Ascending aorta (tissue), 2 donors: Measurements from ENCODE around the gene MRPL39. TPM values are rescaled to one million over a fixed set of nuclear protein-coding genes. Genes with fewer than 3 reads are reported as not detected.

ENCODE experiments used
- DNase-seq, 2 donors: peaks; one replicate each; pipeline ENCODE4 v3.0.0-alpha.2; 2019; ENCODE audit warnings: low spot score in 2 of 2
- H3K27ac ChIP-seq, 2 donors: fragments of 200-600 bp; sonication (generic); one replicate each; pipeline ENCODE4 v1.5.1; 2016 to 2017; ENCODE audit warnings: mild to moderate bottlenecking in 1 of 2
- H3K27me3 ChIP-seq: fragments of 200-600 bp; sonication (generic); one replicate; pipeline ENCODE4 v1.5.1; 2017
- H3K36me3 ChIP-seq, 2 donors: fragments of 200-600 bp; sonication (generic); one replicate each; pipeline ENCODE4 v1.5.1; 2016
- H3K4me1 ChIP-seq, 2 donors: fragments of 200-600 bp; sonication (generic); one replicate each; pipeline ENCODE4 v1.5.1; 2016 to 2017; ENCODE audit warnings: mild to moderate bottlenecking in 1 of 2
- H3K4me3 ChIP-seq, 2 donors: fragments of 200-600 bp; sonication (generic); one replicate each; pipeline ENCODE4 v1.5.1; 2016 to 2017; ENCODE audit warnings: mild to moderate bottlenecking in 1 of 2
- H3K9me3 ChIP-seq, 2 donors: fragments of 200-600 bp; sonication (generic); one replicate each; pipeline ENCODE4 v1.5.1; 2016
- intact Hi-C: fragments of 100-400 bp; cut with DNase I; formaldehyde crosslinking; loops from one replicate; pipeline ENCODE4 v1.15.1; 2023
- total RNA-seq: library from RNA; depleted of rRNA; stranded (reverse); fragments of >200 nt; gene quantifications from one replicate; pipeline ENCODE4 v1.1.0, GENCODE V29; 2016
- TF ChIP-seq, protein P1 (sequence below), 3 experiments: fragments of 200-600 bp in 2 of 3; fragments of 450-650 bp in 1 of 3; sonication (generic) in 2 of 3; IDR thresholded peaks; one replicate each; pipeline ENCODE4 v1.5.1; 2016 to 2019; ENCODE audit warnings: antibody characterized with exemption in 3 of 3, mild to moderate bottlenecking in 1 of 3, moderate library complexity in 1 of 3

Gene MRPL39
- total RNA-seq, result 26.1 TPM

GRCh38 chr21:25607151-25608043 is at the start of gene MRPL39:
TSS of gene MRPL39 (minus strand) at chr21:25607481. CDS start at chr21:25607475, 6 bp downstream.
- no peaks in the 10 kb centered on the region for H3K9me3 ChIP-seq
- no peaks in the 10 kb centered on the region for H3K27me3 ChIP-seq
- peaks cover 0 to 18% of the 10 kb centered on the region in 2 donors for H3K36me3 ChIP-seq
- peak within 1 kb of the TSS; percentile 71 to 89 for H3K27ac ChIP-seq
- intact Hi-C loops, result loop anchor here (1.0 to 10.0 kb wide), 3 partner anchors 45 to 127 kb away; partner anchors contain the start of genes ATP5PF and GABPA
- peak within 1 kb of the TSS; percentile 78 to 94 for H3K4me3 ChIP-seq
- H3K4me1 ChIP-seq, result peaks cover 0 to 14% of the 10 kb centered on the region in 2 donors
- peak; percentile 25 to 89 for DNase-seq
- TF ChIP-seq, protein P1, sequence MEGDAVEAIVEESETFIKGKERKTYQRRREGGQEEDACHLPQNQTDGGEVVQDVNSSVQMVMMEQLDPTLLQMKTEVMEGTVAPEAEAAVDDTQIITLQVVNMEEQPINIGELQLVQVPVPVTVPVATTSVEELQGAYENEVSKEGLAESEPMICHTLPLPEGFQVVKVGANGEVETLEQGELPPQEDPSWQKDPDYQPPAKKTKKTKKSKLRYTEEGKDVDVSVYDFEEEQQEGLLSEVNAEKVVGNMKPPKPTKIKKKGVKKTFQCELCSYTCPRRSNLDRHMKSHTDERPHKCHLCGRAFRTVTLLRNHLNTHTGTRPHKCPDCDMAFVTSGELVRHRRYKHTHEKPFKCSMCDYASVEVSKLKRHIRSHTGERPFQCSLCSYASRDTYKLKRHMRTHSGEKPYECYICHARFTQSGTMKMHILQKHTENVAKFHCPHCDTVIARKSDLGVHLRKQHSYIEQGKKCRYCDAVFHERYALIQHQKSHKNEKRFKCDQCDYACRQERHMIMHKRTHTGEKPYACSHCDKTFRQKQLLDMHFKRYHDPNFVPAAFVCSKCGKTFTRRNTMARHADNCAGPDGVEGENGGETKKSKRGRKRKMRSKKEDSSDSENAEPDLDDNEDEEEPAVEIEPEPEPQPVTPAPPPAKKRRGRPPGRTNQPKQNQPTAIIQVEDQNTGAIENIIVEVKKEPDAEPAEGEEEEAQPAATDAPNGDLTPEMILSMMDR (IDR thresholded peaks at IDR 0.05), result peak; percentile 42 to 46 (median 45)

DNA sequence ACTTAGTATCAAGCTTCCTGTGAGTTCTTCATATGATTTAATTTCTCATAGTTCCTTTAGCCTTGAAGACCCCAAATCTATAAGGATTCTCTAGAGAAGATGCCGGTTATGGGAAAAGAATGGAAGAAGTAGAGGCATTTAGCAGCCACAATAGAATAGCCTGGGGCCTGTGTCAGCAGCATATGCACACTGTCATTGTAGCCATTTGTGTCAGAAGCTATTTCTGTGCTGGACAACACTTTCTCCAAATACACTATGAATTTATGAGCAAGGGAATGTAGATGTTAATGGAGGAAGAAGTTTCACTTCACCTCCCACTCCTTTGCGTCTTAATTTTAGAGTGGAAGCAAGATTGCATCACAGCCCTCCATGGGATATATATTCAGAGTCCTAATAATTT is 49.1 kb upstream of the MRPL39 start:
- DNase-seq, result no peak
- H3K4me1 ChIP-seq, result no peaks in the 10 kb centered on the region
- H3K9me3 ChIP-seq, result no peaks in the 10 kb centered on the region
- no peaks in the 10 kb centered on the region for H3K27me3 ChIP-seq
- TF ChIP-seq, protein P1 (IDR thresholded peaks at IDR 0.05), result no peak
- no peak overlapping the region for H3K27ac ChIP-seq
- no peaks in the 10 kb centered on the region for H3K36me3 ChIP-seq
- no peak overlapping the region for H3K4me3 ChIP-seq
- intact Hi-C loops, result no loop called here

DNA sequence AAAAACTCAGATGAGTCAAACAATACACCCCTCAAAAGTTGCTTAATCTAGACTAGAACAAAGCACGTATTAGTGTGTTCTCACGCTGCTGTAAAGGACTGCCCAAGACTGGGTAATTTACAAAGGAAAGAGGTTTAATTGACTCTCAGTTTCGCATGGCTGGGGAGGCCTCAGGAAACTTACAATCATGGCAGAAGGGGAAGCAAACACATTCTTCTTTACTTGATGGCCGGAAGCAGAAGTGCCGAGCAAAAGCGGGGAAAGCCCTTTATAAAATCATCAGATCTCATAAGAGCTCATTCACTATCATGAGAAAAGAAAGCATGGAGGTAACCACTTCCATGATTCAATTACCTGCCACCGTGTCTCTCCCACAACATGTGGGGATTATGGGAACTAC is 41.9 kb upstream of the MRPL39 start:
- H3K9me3 ChIP-seq, result no peaks in the 10 kb centered on the region
- no peaks in the 10 kb centered on the region for H3K36me3 ChIP-seq
- no peak overlapping the region for H3K27ac ChIP-seq
- DNase-seq, result no peak
- H3K4me1 ChIP-seq, result no peaks in the 10 kb centered on the region
- H3K27me3 ChIP-seq, result no peaks in the 10 kb centered on the region
- H3K4me3 ChIP-seq, result no peak overlapping the region
- intact Hi-C loops, result no loop called here
- TF ChIP-seq, protein P1 (IDR thresholded peaks at IDR 0.05), result no peak

GRCh38 chr21:25647647-25648046 is 40.4 kb upstream of the MRPL39 start:
- Histone ChIP-seq H3K9me3 (no peaks in the 10 kb centered on the region), H3K36me3 (no peaks in the 10 kb centered on the region), H3K4me3 (no peak overlapping the region), H3K27me3 (no peaks in the 10 kb centered on the region), H3K27ac (no peak overlapping the region), H3K4me1 (no peaks in the 10 kb centered on the region)
- TF ChIP-seq, protein P1 (IDR thresholded peaks at IDR 0.05), result no peak
- intact Hi-C loops, result no loop called here
- DNase-seq, result no peak

DNA sequence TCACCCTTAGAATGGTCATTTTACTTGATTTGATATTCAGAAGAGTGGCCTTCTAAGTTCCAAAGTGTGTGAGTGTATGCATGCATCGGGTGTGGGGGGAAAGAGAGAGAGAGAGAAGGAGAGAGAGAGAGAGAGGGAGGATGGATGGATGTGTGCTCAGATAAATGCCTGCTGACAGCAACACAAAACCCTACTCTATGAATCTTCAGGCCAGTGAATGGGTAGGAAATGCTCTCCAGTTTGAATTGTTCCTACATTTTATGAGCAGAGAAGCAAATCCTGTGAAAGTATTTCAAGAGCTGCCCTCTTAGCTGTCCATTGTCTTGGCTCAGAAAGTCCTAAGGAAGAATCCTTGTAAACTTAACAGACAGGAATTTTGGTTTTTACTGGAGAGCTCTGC is 39.2 kb upstream of the MRPL39 start:
- TF ChIP-seq, protein P1 (IDR thresholded peaks at IDR 0.05), result no peak
- intact Hi-C loops, result no loop called here
- Histone ChIP-seq H3K4me1 (no peaks in the 10 kb centered on the region), H3K4me3 (no peak overlapping the region), H3K27ac (no peak overlapping the region), H3K27me3 (no peaks in the 10 kb centered on the region), H3K9me3 (no peaks in the 10 kb centered on the region), H3K36me3 (no peaks in the 10 kb centered on the region)
- no peak for DNase-seq
